H1 (cell line): ENCODE data around the gene RETREG3. TPM values are rescaled to one million over a fixed set of nuclear protein-coding genes. Genes with fewer than 3 reads are reported as not detected.

ENCODE experiments used
- CTCF ChIA-PET: fragments of 300-600 bp; sonication (Branson Sonifier 250); formaldehyde crosslinking; loops from one replicate; lab custom pipeline; 2021; ENCODE audit not compliant: partially characterized antibody; lab: Charles Lee
- POLR2A ChIA-PET: fragments of 300-600 bp; sonication (Branson Sonifier 250); formaldehyde crosslinking; loops from one replicate; lab custom pipeline; 2021; ENCODE audit warnings: inconsistent platforms; ENCODE audit not compliant: partially characterized antibody; lab: Charles Lee
- DNase-seq, 2 experiments: peaks; one replicate each; pipeline versions ENCODE4 v3.0.0 to v3.0.0-alpha.2; 2010 to 2022; ENCODE audit warnings: low spot score in 2 of 2, low read depth in 1 of 2, mixed read lengths in 1 of 2
- FAIRE-seq: peaks from 2 replicates; lab custom pipeline; 2011; peaks lifted over from hg19 to GRCh38; lab: Jason Lieb, UNC
- H2AFZ ChIP-seq: 2 replicates; pipeline ENCODE4 v1.8.1; 2012; ENCODE audit warnings: low read length, inconsistent platforms
- H2AK5ac ChIP-seq: 2 replicates; pipeline ENCODE4 v1.6.1; 2013; ENCODE audit warnings: low read depth, low read length
- H2BK120ac ChIP-seq: replicated peaks from 2 replicates; pipeline ENCODE3; 2013; ENCODE audit warnings: low read depth, low read length, inconsistent platforms
- H2BK12ac ChIP-seq: 2 replicates; pipeline ENCODE4 v1.6.1; 2013; ENCODE audit warnings: low read depth, low read length
- H2BK15ac ChIP-seq: 2 replicates; pipeline ENCODE4 v1.6.1; 2013; ENCODE audit warnings: low read length
- H2BK20ac ChIP-seq: 2 replicates; pipeline ENCODE4 v1.6.1; 2013; ENCODE audit warnings: low read length
- H2BK5ac ChIP-seq: 2 replicates; pipeline ENCODE4 v1.6.1; 2013; ENCODE audit warnings: low read depth, low read length
- H3K14ac ChIP-seq: 2 replicates; pipeline ENCODE4 v1.6.1; 2013; ENCODE audit warnings: inconsistent platforms; ENCODE audit not compliant: insufficient read length
- H3K18ac ChIP-seq: 2 replicates; pipeline ENCODE4 v1.6.1; 2013; ENCODE audit warnings: low read length; ENCODE audit errors: extremely low read depth
- H3K23ac ChIP-seq: 2 replicates; pipeline ENCODE4 v1.6.1; 2013; ENCODE audit warnings: inconsistent platforms; ENCODE audit not compliant: insufficient read length
- H3K23me2 ChIP-seq: 2 replicates; pipeline ENCODE4 v1.6.1; 2013; ENCODE audit warnings: low read depth, low read length
- H3K27ac ChIP-seq: 2 replicates; pipeline ENCODE4 v1.6.1; 2011; ENCODE audit warnings: low read depth, low read length, inconsistent platforms
- H3K27me3 ChIP-seq, 4 experiments: replicated peaks in 1 of 4; 1 replicate in 1 of 4; 2 replicates in 3 of 4; pipeline versions ENCODE4 v1.6.1 to v1.8.1; 2011 to 2013; ENCODE audit warnings: low read length in 3 of 4, mild to moderate bottlenecking in 3 of 4, inconsistent platforms in 2 of 4, mixed read lengths in 2 of 4, moderate library complexity in 1 of 4; ENCODE audit not compliant: control insufficient read depth in 3 of 4, insufficient read depth in 3 of 4; ENCODE audit errors: extremely low read depth in 1 of 4
- H3K36me3 ChIP-seq, 4 experiments: 2 replicates each; pipeline versions ENCODE4 v1.6.1 to v1.8.1; 2011 to 2013; ENCODE audit warnings: mild to moderate bottlenecking in 4 of 4, low read length in 3 of 4, moderate library complexity in 2 of 4, control low read depth in 1 of 4, inconsistent platforms in 1 of 4; ENCODE audit not compliant: insufficient read depth in 4 of 4, control insufficient read depth in 2 of 4
- H3K4ac ChIP-seq: replicated peaks from 2 replicates; pipeline ENCODE3; 2013; ENCODE audit warnings: low read length, low read depth, mixed read lengths, inconsistent platforms; ENCODE audit not compliant: insufficient read length
- H3K4me1 ChIP-seq, 4 experiments: replicated peaks in 1 of 4; 1 replicate in 1 of 4; 2 replicates in 3 of 4; pipeline versions ENCODE4 v1.6.1 to v1.8.1; 2011 to 2013; ENCODE audit warnings: low read length in 3 of 4, inconsistent platforms in 2 of 4, mixed read lengths in 1 of 4; ENCODE audit not compliant: insufficient read depth in 4 of 4, control insufficient read depth in 3 of 4
- H3K4me2 ChIP-seq, 2 experiments: 2 replicates each; pipeline versions ENCODE4 v1.6.1 to v1.8.1; 2011 to 2013; ENCODE audit warnings: low read depth in 2 of 2, low read length in 2 of 2, control low read depth in 1 of 2, inconsistent platforms in 1 of 2, mild to moderate bottlenecking in 1 of 2; ENCODE audit not compliant: insufficient read depth in 1 of 2
- H3K4me3 ChIP-seq, 4 experiments: fragments of 200-600, 300-600 bp in 1 of 4; sonication (generic), shearing (Covaris generic), sonication (Bioruptor Twin) in 1 of 4; 2 replicates each; pipeline versions ENCODE4 v1.5.1 to v1.8.1; 2011 to 2016; ENCODE audit warnings: low read length in 4 of 4, low read depth in 3 of 4, control low read depth in 2 of 4, inconsistent platforms in 2 of 4, mild to moderate bottlenecking in 2 of 4, mixed read lengths in 1 of 4, moderate library complexity in 1 of 4; ENCODE audit not compliant: insufficient read depth in 2 of 4; ENCODE audit errors: extremely low read depth in 1 of 4
- H3K56ac ChIP-seq: replicated peaks from 2 replicates; pipeline ENCODE3; 2013; ENCODE audit warnings: low read depth, mild to moderate bottlenecking, mixed read lengths, low read length, inconsistent platforms; ENCODE audit not compliant: insufficient read length
- H3K79me1 ChIP-seq: 2 replicates; pipeline ENCODE4 v1.6.1; 2013; ENCODE audit warnings: low read depth, low read length, control low read depth
- H3K79me2 ChIP-seq, 2 experiments: 2 replicates each; pipeline versions ENCODE4 v1.6.1 to v1.8.1; 2012 to 2013; ENCODE audit warnings: low read length in 2 of 2, mild to moderate bottlenecking in 2 of 2, inconsistent platforms in 1 of 2; ENCODE audit not compliant: insufficient read depth in 2 of 2, control insufficient read depth in 1 of 2
- H3K9ac ChIP-seq, 4 experiments: replicated peaks in 1 of 4; 1 replicate in 1 of 4; 2 replicates in 3 of 4; pipeline versions ENCODE4 v1.6.1 to v1.8.1; 2011 to 2013; ENCODE audit warnings: low read depth in 3 of 4, low read length in 3 of 4, control low read depth in 2 of 4, mild to moderate bottlenecking in 2 of 4, moderate library complexity in 2 of 4, inconsistent platforms in 1 of 4; ENCODE audit errors: extremely low read depth in 1 of 4
- H3K9me3 ChIP-seq, 2 experiments: 2 replicates each; pipeline versions ENCODE4 v1.6.1 to v1.8.1; 2012 to 2013; ENCODE audit warnings: mild to moderate bottlenecking in 2 of 2, moderate library complexity in 2 of 2, control low read depth in 1 of 2, inconsistent platforms in 1 of 2, low read depth in 1 of 2, low read length in 1 of 2, mixed read lengths in 1 of 2; ENCODE audit not compliant: insufficient read depth in 2 of 2
- H4K20me1 ChIP-seq, 2 experiments: replicated peaks in 1 of 2; 2 replicates each; pipeline versions ENCODE3 to v1.8.1; 2011 to 2013; ENCODE audit warnings: inconsistent platforms in 2 of 2, low read length in 2 of 2, mild to moderate bottlenecking in 1 of 2; ENCODE audit not compliant: insufficient read depth in 2 of 2, control insufficient read depth in 1 of 2
- H4K5ac ChIP-seq: 2 replicates; pipeline ENCODE4 v1.6.1; 2013; ENCODE audit warnings: low read length, low read depth, mixed read lengths, inconsistent platforms; ENCODE audit not compliant: insufficient read length
- H4K8ac ChIP-seq: 2 replicates; pipeline ENCODE4 v1.8.0; 2013; ENCODE audit warnings: mild to moderate bottlenecking, moderate library complexity, low read length, inconsistent platforms; ENCODE audit not compliant: insufficient read depth; ENCODE audit errors: extremely low read depth
- H4K91ac ChIP-seq: replicated peaks from 2 replicates; pipeline ENCODE3; 2013; ENCODE audit warnings: low read length, mixed read lengths, inconsistent platforms; ENCODE audit not compliant: insufficient read length
- BCL11A ChIP-seq, 2 experiments: IDR thresholded peaks; one replicate each; pipeline ENCODE4 v1.6.1; 2011; ENCODE audit warnings: low read depth in 2 of 2, low read length in 2 of 2, mild to moderate bottlenecking in 2 of 2
- CBX5 ChIP-seq: fragments of 300-800, 300-1000 bp; sonication (generic); IDR thresholded peaks from 2 replicates; pipeline ENCODE4 v1.7.1; 2016; ENCODE audit warnings: antibody characterized with exemption, low read length, low read depth
- CBX8 ChIP-seq: fragments of 300-800, 300-1000 bp; sonication (generic); IDR thresholded peaks from 2 replicates; pipeline ENCODE4 v1.7.1; 2016; ENCODE audit warnings: low read depth, low read length, borderline replicate concordance
- CEBPB ChIP-seq: IDR thresholded peaks from 2 replicates; pipeline ENCODE4 v1.6.1; 2012; ENCODE audit warnings: low read depth, low read length
- EP300 ChIP-seq, 2 experiments: IDR thresholded peaks; 1 replicate in 1 of 2; 2 replicates in 1 of 2; pipeline ENCODE4 v1.6.1; 2011 to 2012; ENCODE audit warnings: low read depth in 2 of 2, low read length in 2 of 2, mild to moderate bottlenecking in 2 of 2, borderline replicate concordance in 1 of 2, inconsistent platforms in 1 of 2, moderate library complexity in 1 of 2
- GABPA ChIP-seq: IDR thresholded peaks from 2 replicates; pipeline ENCODE4 v1.6.1; 2011; ENCODE audit warnings: mild to moderate bottlenecking, low read length, moderate library complexity, borderline replicate concordance; ENCODE audit not compliant: insufficient read depth
- NANOG ChIP-seq: IDR thresholded peaks from 2 replicates; pipeline ENCODE4 v1.6.1; 2011; ENCODE audit warnings: low read length, low read depth, mild to moderate bottlenecking, inconsistent platforms; ENCODE audit not compliant: insufficient read depth, poor library complexity, severe bottlenecking
- POLR2AphosphoS5 ChIP-seq: IDR thresholded peaks from 2 replicates; pipeline ENCODE4 v1.6.1; 2011; ENCODE audit warnings: low read depth, low read length
- RBBP5 ChIP-seq: IDR thresholded peaks from 2 replicates; pipeline ENCODE4 v1.7.1; 2012; ENCODE audit warnings: low read depth, mild to moderate bottlenecking, inconsistent platforms, low read length, moderate library complexity, borderline replicate concordance
- SP1 ChIP-seq: IDR thresholded peaks from 2 replicates; pipeline ENCODE4 v1.6.1; 2011; ENCODE audit warnings: low read depth, low read length
- SUZ12 ChIP-seq: fragments of 200-600 bp; sonication (generic); IDR thresholded peaks from 2 replicates; pipeline ENCODE4 v1.6.1; 2012; ENCODE audit warnings: mild to moderate bottlenecking, inconsistent platforms, low read length, moderate library complexity, mixed read lengths
- TAF7 ChIP-seq: optimal IDR thresholded peaks from 2 replicates; pipeline ENCODE3; 2011; ENCODE audit warnings: low read depth, mild to moderate bottlenecking, inconsistent platforms, low read length, moderate library complexity, borderline replicate concordance
- YY1 ChIP-seq: IDR thresholded peaks from 2 replicates; pipeline ENCODE4 v1.6.1; 2011; ENCODE audit warnings: low read depth, mild to moderate bottlenecking, low read length
- ZNF274 ChIP-seq: IDR thresholded peaks from 2 replicates; pipeline ENCODE4 v1.7.0; 2012; ENCODE audit warnings: low read length, borderline replicate concordance; ENCODE audit errors: extremely low read depth
- WGBS, 2 experiments: shearing (Covaris generic) in 1 of 2; methylation state at CpG; one replicate each; pipeline versions ENCODE4 v1.1.6 to v1.1.7; 2013 to 2015; ENCODE audit warnings: low lambda C conversion rate in 2 of 2, mixed read lengths in 2 of 2, inconsistent platforms in 1 of 2, low coverage in 1 of 2, missing lambda C conversion rate in 1 of 2; ENCODE audit not compliant: insufficient replicate concordance in 2 of 2, insufficient coverage in 1 of 2, insufficient read length in 1 of 2; ENCODE audit errors: extremely low coverage in 1 of 2, missing lambda C conversion rate in 1 of 2; 5-methylcytosine and 5-hydroxymethylcytosine counted together
- polyA plus RNA-seq, 7 experiments: library from polyadenylated mRNA; depleted of rRNA in 3 of 7; stranded (reverse) in 5 of 7; unstranded in 2 of 7; fragments of >200 nt in 5 of 7; fragments of 200-250 nt in 2 of 7; gene quantifications; 1 replicate in 5 of 7; 2 replicates in 1 of 7; 4 replicates in 1 of 7; pipeline versions ENCODE4 v1.2.1 to v1.2.3, GENCODE V29; 2011 to 2013; ENCODE audit warnings: missing spikeins in 2 of 7, mixed read lengths in 2 of 7
- total RNA-seq: library from RNA; stranded (reverse); fragmentation: NEBNext Ultra II Directional; extraction: Animal tissue kit (Norgen Biotek cat#: 25700); gene quantifications from 2 replicates; pipeline ENCODE4 v1.2.1, GENCODE V29; 2021

The RETREG3 gene
- total and polyA plus RNA-seq, 2 of the 8 experiments (the other 6 are each of a cell fraction or from before 2014, with no cell fraction given): 23.7 to 42.6 TPM

GRCh38 chr17:42559075-42559474 is 50.1 kb downstream of the RETREG3 start:
- Histone ChIP-seq H4K8ac (no peak overlapping the region), H2BK5ac (no peak overlapping the region), H3K79me1 (peaks cover 14% of the 10 kb centered on the region), H3K9me3 (no peaks in the 10 kb centered on the region), H2BK20ac (no peak overlapping the region), H3K23ac (no peak overlapping the region), H3K14ac (no peak overlapping the region), H3K23me2 (peaks cover 10% of the 10 kb centered on the region), H2BK15ac (no peak overlapping the region), H3K27me3 (no peaks in the 10 kb centered on the region; a peak in 1 of 7 replicates), H3K56ac (no peak overlapping the region), H4K5ac (no peak overlapping the region), H3K36me3 (no peaks in the 10 kb centered on the region; a peak in 1 of 8 replicates), H3K18ac (no peak overlapping the region), H2BK120ac (no peak overlapping the region), H3K4me3 (no peak overlapping the region), H3K4me2 (no peak overlapping the region), H3K9ac (no peak overlapping the region), H2AFZ (no peak overlapping the region), H4K91ac (no peak overlapping the region), H3K27ac (no peak overlapping the region), H3K79me2 (peaks cover 9 to 17% of the 10 kb centered on the region in 2 experiments; a peak in 3 of 4 replicates), H2BK12ac (no peak overlapping the region), H4K20me1 (peaks cover 0 to 1% of the 10 kb centered on the region in 2 experiments), H3K4me1 (peaks cover 0 to 14% (median 7%) of the 10 kb centered on the region in 4 experiments; a peak in 6 of 7 replicates), H3K4ac (no peak overlapping the region), H2AK5ac (no peak overlapping the region)
- FAIRE-seq: no peak
- CTCF ChIA-PET: interaction anchor here (0.7 to 1.2 kb wide), 3 partner anchors 8 to 486 kb away, joined by 3 to 5 read pairs (median 3); no protein-coding TSS in a partner anchor
- POLR2A ChIA-PET: interaction anchor here (1.0 to 1.2 kb wide), 3 partner anchors 11 to 120 kb away, joined by 3 to 4 read pairs (median 4); no protein-coding TSS in a partner anchor
- DNase-seq: no peak
- WGBS, 2 experiments: 97% methylated on average over 6 of the region's 6 CpGs; no CpG with 5 or more reads in 1 of the 2 experiments
- TF ChIP-seq BCL11A (IDR thresholded peaks at IDR 0.05; ENCODE audit: low read depth in 2 of 2, low read length in 2 of 2): no peak
- no peak for TF ChIP-seq POLR2AphosphoS5
- no peak for TF ChIP-seq YY1
- no peak for TF ChIP-seq ZNF274
- TF ChIP-seq SUZ12: no peak
- TF ChIP-seq CBX5: no peak
- TF ChIP-seq CEBPB: no peak
- no peak for TF ChIP-seq EP300 (IDR thresholded peaks at IDR 0.05; ENCODE audit: borderline replicate concordance in 1 of 2, low read depth in 2 of 2, low read length in 2 of 2)
- no peak for TF ChIP-seq RBBP5
- no peak for TF ChIP-seq GABPA
- no peak for TF ChIP-seq CBX8
- TF ChIP-seq SP1: no peak
- no peak for TF ChIP-seq TAF7
- no peak for TF ChIP-seq NANOG
